ENCODE data around the gene PURB.
"Not testable (repeated sequence)": the region's sequence is repeated elsewhere in the genome, so short reads cannot be mapped to it uniquely, and the experiment has no call there.

The PURB gene

DNA sequence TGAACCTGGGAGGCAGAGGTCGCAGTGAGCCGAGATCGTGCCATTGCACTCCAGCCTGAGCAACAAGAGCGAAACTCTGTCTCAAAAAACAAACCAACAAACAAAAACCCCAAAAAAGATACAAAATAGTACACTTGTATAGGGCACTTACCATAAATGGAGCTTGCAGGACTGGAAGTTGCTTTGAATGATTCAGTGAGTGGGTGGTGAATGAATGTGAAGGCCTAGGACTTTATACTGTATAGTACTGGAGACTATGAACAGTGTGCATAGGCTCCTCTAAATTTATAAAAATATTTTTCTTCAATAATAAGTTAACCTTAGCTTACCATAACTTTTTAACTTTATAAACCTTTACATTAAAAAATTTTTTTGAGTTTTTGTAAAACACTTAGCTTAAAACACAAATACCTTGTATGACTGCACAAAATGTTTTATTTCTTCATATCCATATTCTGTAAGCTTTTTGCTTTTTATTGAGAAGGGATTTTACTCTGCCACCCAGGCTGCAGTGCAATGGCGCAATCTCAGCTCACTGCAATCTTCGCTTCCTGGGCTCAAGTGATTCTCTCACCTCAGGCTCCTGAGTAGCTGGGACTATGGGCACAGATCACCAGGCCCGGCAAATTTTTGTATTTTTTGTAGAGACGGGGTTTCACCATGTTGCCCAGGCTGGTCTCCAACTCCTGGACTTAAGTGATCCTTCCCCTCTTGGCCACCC lies 30.5 kb downstream of the PURB start:
- DNase-seq (ENCODE audit: low read depth in 2 of 2, low spot score in 1 of 2), result no peak

DNA sequence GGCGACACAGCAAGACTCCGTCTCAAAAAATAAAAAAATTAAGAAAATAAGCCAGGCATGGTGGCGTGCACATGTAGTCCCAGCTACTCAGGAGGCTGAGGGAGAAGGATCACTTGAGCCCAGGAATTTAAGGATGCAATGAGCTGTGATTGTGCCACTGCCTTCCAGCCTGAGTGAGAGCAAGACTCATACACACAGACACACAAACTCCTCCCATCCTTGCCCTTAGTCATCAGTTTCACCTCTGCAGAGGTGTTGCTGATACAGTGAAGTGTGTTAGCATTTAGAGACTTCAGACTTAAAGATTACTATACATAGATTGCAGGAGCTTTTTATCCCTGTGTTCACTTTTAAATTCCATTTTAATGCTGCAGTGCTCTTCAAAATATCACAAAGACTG lies 31.9 kb downstream of the PURB start:
- DNase-seq (ENCODE audit: low read depth in 2 of 2, low spot score in 1 of 2), result no peak

DNA sequence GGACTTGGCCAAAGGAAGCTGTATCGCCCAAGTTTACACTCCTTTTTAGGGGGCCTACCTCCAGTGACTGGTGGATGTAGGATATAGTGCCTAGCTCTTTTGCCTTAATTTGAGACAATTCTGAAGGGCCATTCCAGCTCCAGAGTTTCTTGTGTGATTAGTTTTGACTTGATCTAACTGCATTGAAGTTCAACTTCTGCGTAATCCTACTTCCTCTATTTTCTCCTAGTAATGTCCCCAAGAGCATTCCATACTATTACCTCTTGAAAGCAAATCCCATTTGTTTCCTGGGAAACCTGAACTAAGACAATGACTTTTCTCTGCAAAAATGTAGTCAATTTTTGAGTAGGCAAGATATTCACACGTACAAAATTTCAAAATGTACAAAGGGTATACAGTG lies 32.7 kb downstream of the PURB start:
- DNase-seq (ENCODE audit: low read depth in 2 of 2, low spot score in 1 of 2), result no peak

DNA sequence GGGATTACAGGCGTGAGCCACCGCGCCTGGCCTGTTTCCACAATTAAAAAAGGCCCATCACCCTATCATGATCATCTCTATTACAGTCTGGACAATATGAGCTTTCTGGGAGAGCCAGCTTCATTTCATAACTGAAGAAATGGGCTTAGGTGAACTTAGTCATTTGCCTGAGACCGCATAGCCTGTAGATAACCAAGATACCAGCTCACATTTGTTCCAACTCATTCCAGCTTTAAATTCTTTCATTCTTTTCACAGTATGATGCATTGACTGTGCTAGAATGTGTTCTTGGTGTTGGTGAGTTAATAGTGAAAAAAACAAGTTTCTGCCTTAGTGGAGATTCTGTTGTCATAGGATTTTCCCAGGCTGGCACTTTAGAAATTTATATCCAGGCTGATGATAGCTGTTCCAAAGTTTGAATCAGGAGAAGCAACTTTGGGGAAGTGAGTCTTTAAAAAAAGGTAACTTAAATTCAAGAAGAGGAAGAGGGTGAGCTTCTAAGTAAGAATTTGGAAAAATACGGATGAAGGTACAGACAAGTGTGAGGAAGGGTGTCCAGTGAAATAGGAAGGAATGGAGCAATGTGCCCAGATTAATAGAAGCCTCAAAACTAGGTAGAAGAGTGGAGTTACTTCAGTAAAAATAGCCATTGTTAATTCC lies 35.3 kb downstream of the PURB start:
- no peak for DNase-seq (ENCODE audit: low read depth in 2 of 2, low spot score in 1 of 2)

DNA sequence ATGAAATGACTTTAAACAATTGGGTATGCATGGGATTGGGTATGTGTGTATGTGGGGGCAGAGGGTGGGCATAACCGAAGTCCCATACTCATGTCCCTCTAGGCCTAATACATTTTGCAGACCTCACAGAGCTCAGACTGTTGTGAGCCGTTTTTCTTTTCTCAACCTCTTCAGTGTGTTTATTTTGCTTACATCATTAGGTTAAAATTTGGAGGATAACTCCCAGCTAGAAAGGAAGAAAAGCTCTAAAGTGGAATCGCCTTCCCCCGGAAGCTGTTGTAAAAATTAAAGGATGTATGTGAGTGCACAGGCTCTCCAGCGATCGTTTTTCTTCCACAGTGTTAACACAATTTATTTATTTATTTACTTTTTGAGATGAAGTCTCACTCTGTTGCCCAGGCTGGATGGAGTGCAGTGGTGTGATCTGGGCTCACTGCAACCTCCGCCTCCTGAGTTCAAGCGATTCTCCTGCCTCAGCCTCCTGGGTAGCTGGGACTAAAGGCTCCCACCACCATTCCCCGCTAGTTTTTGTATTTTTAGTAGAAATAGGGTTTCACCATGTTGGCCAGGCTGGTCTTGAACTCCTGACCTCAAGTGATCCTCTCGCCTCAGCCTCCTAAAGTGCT lies 36.0 kb downstream of the PURB start:
- no peak for DNase-seq (ENCODE audit: low read depth in 2 of 2, low spot score in 1 of 2)

DNA sequence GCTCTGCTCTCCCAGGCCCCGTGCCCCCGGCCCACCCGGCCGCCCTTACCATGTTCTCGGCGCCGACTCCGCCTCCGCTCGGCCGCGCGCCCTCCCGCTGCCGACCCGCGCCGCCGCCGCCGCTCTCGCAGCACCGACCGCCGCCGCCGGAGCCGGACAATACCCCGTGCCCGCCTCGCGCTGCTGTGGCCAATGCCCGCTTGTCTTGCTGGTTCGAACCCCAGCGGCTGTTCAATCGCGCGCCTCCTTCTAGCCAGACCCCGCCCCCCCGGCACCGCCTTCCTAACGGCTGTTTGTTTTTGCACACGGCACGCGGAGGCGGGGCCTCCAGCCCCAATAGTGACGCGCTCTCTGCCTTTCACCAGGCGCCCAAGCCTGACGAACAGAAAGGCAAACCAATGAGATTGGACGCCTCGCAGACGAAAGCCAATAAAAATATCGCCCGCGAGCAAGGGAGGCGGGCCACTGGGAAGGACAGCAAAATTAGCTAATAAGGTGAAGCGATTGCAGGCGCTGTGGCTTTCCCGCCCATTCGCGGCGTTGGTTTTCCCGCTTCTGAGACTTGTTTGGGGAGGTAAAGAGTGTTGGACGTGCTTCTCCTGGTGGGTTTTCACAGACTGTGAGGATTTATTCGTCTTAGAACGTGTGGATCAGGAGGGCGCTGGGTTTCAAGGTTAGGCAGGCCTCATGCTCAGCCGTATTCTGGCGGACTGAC lies 37.3 kb downstream of the PURB start, which contains the start of gene H2AZ2:
Gene H2AZ2, minus strand, starts transcription at position 168 of the 715 bp plus-strand sequence. Its CDS starts 116 bp downstream, at position 52.
- DNase-seq (ENCODE audit: low read depth in 2 of 2, low spot score in 1 of 2), result peak; percentile 99 to 100

DNA sequence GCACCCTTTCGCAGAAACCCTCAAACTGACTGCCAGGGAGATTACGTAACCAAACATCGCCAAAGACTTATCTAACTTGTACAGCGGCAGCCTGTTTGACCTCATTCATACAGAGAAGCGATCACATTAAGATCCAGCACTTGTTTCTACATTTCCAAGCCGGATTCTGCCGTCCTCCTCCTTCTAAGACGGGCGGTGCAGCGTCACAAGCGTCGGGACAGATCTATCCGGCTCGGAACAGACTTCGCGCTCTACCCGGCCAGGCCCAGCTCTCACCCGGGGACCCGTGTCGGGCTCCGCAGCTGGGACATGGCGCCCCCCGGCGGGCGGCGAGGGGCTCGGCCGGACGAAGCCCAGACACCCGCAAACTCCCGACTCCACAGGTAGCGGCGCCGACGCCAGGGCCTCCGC lies 37.8 kb downstream of the PURB start:
- peak; percentile 60 to 67 for DNase-seq (ENCODE audit: low read depth in 2 of 2, low spot score in 1 of 2)

DNA sequence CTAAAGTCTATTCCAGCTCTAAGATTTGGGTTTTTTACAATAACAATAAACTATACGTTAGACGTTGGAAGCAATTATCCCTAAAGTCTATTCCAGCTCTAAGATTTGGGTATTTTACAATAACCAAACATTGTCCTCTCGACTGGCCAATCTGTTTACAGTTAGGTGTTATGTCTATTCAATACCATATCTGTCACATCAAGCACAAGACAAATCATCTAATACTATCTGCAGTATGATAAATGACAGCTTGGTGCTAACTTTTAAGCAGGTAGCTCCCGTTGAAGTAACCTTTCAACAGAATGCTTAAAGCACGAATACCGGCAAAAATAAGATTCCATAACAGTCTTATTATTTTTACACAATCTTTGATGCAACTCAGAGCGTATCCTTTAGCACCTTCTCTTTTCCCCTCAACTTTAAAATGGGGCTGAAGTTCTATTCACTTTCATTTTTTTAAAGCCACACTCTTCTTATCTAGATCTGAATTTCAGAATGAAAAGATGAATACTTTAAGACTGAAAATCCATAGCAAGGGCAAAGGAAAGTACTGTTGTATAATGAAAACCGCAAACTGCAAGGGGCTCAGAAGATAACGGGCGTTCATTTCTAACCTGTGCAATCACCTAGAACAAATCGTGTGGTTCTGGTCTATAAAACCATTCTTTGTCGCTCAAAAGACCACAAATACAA lies 38.4 kb downstream of the PURB start:
- DNase-seq (ENCODE audit: low read depth in 2 of 2, low spot score in 1 of 2), result no peak

DNA sequence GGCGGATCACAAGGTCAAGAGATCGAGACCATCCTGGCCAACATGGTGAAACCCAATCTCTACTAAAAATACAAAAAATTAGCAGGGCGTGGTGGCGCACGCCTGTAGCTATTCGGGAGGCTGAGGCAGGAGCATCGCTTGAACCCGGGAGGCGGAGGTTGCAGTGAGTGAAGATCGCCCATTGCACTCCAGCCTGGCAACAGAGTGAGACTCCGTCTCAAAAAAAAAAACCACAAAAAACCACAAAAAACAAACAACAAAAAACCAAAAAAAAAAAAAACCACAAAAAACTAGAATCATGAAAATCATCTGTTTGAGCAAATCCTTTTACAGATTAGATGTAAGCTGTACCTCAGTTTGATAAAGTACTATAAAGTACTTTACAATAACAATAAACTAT lies 38.9 kb downstream of the PURB start:
- not testable (repeated sequence) for DNase-seq (ENCODE audit: low read depth in 2 of 2, low spot score in 1 of 2)

DNA sequence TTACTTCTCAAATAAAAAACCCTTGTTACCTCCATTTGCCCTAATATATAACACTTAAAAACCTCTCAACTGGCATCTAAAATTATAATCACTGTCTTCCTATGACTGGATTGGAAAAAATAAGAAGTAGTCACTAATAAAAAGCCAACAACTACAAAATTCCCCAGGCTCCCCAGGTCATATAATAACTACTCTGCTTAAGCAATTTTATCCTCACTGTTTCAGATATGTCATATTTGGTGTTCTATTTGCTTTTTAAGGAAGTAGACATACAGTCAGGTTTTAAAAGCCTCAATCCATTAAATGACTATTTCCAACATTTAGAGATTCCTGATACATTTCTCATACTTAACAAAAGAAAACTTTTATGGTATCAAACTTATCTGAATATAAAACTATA lies 39.9 kb downstream of the PURB start:
- DNase-seq (ENCODE audit: low read depth in 2 of 2, low spot score in 1 of 2), result no peak

DNA sequence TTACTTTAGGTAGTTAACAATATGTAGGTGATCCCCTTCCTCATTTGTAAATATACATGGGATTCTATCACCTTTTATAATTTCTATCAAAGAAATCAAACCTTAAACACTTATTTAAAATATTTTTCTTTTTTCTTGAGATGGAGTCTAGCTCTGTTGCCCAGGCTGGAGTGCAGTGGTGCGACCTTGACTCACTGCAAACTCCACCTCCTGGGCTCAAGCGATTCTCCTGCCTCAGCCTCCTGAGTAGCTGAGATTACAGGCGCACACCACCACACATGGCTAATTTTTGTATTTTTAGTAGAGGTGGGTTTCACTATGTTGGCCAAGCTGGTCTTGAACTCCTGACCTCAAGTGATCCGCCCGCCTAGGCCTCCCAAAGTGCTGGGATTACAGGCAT lies 41.9 kb downstream of the PURB start:
- not testable (repeated sequence) for DNase-seq (ENCODE audit: low read depth in 2 of 2, low spot score in 1 of 2)

DNA sequence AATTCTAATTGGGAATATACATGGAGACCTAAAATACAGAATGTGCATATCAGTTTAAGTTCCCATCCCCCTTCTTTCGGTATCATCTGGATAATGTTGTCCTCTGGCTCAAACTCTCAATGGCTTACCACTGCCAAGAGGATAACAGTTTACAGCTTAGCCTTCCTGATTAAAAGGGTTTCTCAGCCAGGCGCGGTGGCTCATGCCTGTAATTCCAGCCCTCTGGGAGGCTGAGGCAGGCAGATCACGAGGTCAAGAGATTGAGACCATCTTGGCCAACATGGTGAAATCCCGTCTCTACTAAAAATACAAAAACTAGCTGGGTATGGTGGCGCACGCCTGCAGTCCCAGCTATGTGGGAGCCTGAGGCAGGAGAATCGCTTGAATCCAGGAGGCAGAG lies 42.7 kb downstream of the PURB start:
- DNase-seq (ENCODE audit: low read depth in 2 of 2, low spot score in 1 of 2), result not testable (repeated sequence)

DNA sequence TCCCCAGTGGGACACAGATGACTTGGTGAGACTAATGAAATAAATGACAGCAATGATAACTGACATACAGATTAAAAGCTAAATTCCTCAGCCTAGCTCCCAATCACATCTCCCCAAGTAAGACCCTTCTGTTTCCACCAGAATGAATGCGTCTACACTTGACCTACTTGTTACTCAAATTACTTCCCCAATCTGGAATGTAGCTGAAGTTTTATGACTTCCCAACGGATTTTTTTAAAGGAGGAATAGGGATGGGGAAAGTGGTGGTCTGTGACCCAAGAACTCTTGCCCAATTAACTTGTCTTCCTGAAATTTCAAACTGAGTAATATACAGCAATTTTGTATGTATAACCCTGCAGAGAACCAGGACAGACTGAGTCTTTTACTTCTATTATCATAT lies 46.6 kb downstream of the PURB start:
- DNase-seq (ENCODE audit: low read depth in 2 of 2, low spot score in 1 of 2), result no peak

DNA sequence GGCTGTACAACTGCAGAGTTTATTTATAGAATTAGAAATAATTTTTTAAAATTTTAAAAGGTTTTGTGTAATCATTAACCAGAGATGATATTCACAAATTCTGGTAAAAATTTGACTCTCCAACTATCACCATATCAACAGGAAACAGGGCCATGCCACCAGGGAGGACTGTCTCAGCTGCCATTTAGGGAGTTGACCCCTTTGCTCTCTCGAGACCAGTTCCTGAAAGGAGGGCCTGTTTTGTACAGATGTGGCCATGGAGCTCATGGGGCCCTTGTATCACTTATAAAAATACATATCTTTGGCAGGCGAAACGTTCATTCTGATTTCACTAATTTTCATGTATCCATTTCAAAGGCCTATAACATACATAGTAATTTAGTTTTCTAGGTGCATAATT lies 57.8 kb downstream of the PURB start:
- DNase-seq (ENCODE audit: low read depth in 2 of 2, low spot score in 1 of 2), result no peak

Measured in stimulated activated CD8-positive, alpha-beta memory T cell treated with anti-CD3 and anti-CD28 coated beads, Interleukin-4, amount 100 ng/mL, for 4 hours (primary cell).